Activated gamma-delta T cell (primary cell): ENCODE measurements around the gene F2R.
A peak's percentile ranks its signal among the peaks of the same experiment; 100 is the strongest.
"Not testable (repeated sequence)": the region's sequence is repeated elsewhere in the genome, so short reads cannot be mapped to it uniquely, and the experiment has no call there.

Experiments used
- DNase-seq: peaks from one replicate; lab custom pipeline; 2025; lab: John Stamatoyannopoulos, UW
- total RNA-seq, 2 donors: gene quantifications; one replicate each; lab custom pipeline; 2026; lab: John Stamatoyannopoulos, UW

The F2R gene
- 75.1 to 168 reads per million in 2 donors for total RNA-seq

GRCh38 chr5:76715736-76716455, at the start of gene F2R:
F2R (plus strand) TSS chr5:76716126; CDS start chr5:76716308, 182 bp downstream.
- DNase-seq = peak; percentile 40

GRCh38 chr5:76667495-76667894, 48.4 kb upstream of the F2R start:
- no peak for DNase-seq

GRCh38 chr5:76669245-76669644, 46.7 kb upstream of the F2R start:
- no peak for DNase-seq

- DNase-seq = no peak
Measured at GRCh38 chr5:76670508-76670907, 45.4 kb upstream of the F2R start.

- no peak for DNase-seq
Measured at GRCh38 chr5:76672242-76672641, 43.7 kb upstream of the F2R start.

GRCh38 chr5:76673125-76673524, 42.8 kb upstream of the F2R start:
- no peak for DNase-seq

- no peak for DNase-seq
Measured at GRCh38 chr5:76674330-76675066, 41.4 kb upstream of the F2R start.

GRCh38 chr5:76675364-76675763, 40.6 kb upstream of the F2R start:
- no peak for DNase-seq

- no peak for DNase-seq
Measured at GRCh38 chr5:76677849-76678472, 38.0 kb upstream of the F2R start.

- no peak for DNase-seq
Measured at GRCh38 chr5:76679231-76679630, 36.7 kb upstream of the F2R start.

- DNase-seq = not testable (repeated sequence)
Measured at GRCh38 chr5:76680826-76681225, 35.1 kb upstream of the F2R start.

GRCh38 chr5:76681287-76681686, 34.6 kb upstream of the F2R start:
- no peak for DNase-seq

- DNase-seq = no peak
Measured at GRCh38 chr5:76682387-76682786, 33.5 kb upstream of the F2R start.

GRCh38 chr5:76683816-76684731, 31.9 kb upstream of the F2R start:
- DNase-seq = no peak

- DNase-seq = no peak
Measured at GRCh38 chr5:76684756-76685519, 31.0 kb upstream of the F2R start.

- no peak for DNase-seq
Measured at GRCh38 chr5:76685704-76686103, 30.2 kb upstream of the F2R start.

- no peak for DNase-seq
Measured at GRCh38 chr5:76688212-76688611, 27.7 kb upstream of the F2R start.

GRCh38 chr5:76688836-76689235, 27.1 kb upstream of the F2R start:
- DNase-seq = no peak

- no peak for DNase-seq
Measured at GRCh38 chr5:76689321-76690036, 26.4 kb upstream of the F2R start.

- DNase-seq = no peak
Measured at GRCh38 chr5:76690037-76690679, 25.8 kb upstream of the F2R start.
